Measurements from ENCODE around the gene SLC2A2. TPM values are rescaled to one million over a fixed set of nuclear protein-coding genes. Genes with fewer than 3 reads are reported as not detected.

SLC2A2 gene
- total and polyA plus RNA-seq, 4 donors, result 160 to 506 (median 321) TPM

DNA sequence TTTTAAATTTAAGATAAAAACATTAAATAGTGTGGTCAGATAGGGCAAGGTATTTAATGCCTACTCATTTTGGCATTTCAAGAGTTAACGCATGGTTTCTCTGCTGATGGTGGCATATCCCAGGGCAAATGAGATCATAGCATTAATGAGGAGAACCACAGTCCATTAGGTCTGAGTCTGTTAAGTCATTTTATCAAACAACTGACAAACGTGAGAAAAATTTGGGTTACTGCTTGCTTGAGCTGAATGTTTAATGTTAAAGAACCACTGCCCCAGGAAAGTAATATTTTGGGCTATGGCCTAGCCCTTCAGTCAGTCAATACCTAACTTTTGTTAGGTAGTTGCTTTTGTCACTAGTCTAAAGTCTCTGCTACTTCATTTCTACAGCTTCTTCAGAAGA, 37.9 kb upstream of the SLC2A2 start:
- TF ChIP-seq, protein P1, sequence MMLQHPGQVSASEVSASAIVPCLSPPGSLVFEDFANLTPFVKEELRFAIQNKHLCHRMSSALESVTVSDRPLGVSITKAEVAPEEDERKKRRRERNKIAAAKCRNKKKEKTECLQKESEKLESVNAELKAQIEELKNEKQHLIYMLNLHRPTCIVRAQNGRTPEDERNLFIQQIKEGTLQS (IDR thresholded peaks at IDR 0.05), result no peak
- TF ChIP-seq, protein P2, sequence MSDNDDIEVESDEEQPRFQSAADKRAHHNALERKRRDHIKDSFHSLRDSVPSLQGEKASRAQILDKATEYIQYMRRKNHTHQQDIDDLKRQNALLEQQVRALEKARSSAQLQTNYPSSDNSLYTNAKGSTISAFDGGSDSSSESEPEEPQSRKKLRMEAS (IDR thresholded peaks at IDR 0.05), result no peak
- TF ChIP-seq TAF1 (conservative IDR thresholded peaks at IDR 0.05), result no peak
- TF ChIP-seq FOXA2 (IDR thresholded peaks at IDR 0.05), result no peak
- no peak overlapping the region for H3K9ac ChIP-seq (ENCODE audit: low read depth in 1 of 2, low read length in 2 of 2)
- WGBS, result 88% methylated on average over 2 of the region's 2 CpGs
- peaks cover 1 to 5% (median 4%) of the 10 kb centered on the region in 4 donors for H3K4me1 ChIP-seq (ENCODE audit: control insufficient read depth in 4 of 4, insufficient read depth in 4 of 4, low read length in 3 of 4)
- no peaks in the 10 kb centered on the region for H3K27me3 ChIP-seq (ENCODE audit: control insufficient read depth in 4 of 4, insufficient read depth in 4 of 4, low read length in 3 of 4)
- H3K4me3 ChIP-seq (ENCODE audit: low read depth in 1 of 3, low read length in 3 of 3), result no peak overlapping the region
- H3K27ac ChIP-seq (ENCODE audit: low read depth in 1 of 2, low read length in 2 of 2), result no peak overlapping the region
- no peaks in the 10 kb centered on the region for H3K9me3 ChIP-seq (ENCODE audit: control insufficient read depth in 4 of 4, low read length in 3 of 4)
- DNase-seq (ENCODE audit: low spot score), result no peak
- no peaks in the 10 kb centered on the region for H3K36me3 ChIP-seq (ENCODE audit: control insufficient read depth in 4 of 4, insufficient read depth in 3 of 4, low read depth in 1 of 4, low read length in 3 of 4)

DNA sequence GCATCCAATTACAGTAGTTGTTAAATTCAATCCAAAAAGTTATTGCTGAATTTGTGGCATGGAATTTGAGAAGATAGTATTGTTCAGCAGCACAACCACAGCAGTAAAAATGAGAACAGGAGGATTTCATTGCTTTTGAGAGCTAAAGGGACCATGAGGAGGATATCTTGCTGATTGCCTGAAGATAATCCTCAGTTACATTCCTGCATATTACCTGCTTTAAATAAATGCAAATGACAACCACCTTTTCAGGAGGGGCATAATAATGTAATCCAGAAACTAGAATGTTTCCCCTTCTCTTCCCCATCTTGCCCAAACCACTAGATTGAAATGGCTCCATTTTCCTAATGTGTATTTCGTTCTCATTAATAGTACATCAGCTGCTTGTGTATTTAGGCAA, 35.2 kb upstream of the SLC2A2 start:
- Histone ChIP-seq H3K36me3 (ENCODE audit: control insufficient read depth in 4 of 4, insufficient read depth in 3 of 4, low read depth in 1 of 4, low read length in 3 of 4) (no peaks in the 10 kb centered on the region), H3K9ac (ENCODE audit: low read depth in 1 of 2, low read length in 2 of 2) (no peak overlapping the region), H3K4me1 (ENCODE audit: control insufficient read depth in 4 of 4, insufficient read depth in 4 of 4, low read length in 3 of 4) (peaks cover 1 to 13% (median 6%) of the 10 kb centered on the region in 4 donors), H3K9me3 (ENCODE audit: control insufficient read depth in 4 of 4, low read length in 3 of 4) (no peaks in the 10 kb centered on the region), H3K27me3 (ENCODE audit: control insufficient read depth in 4 of 4, insufficient read depth in 4 of 4, low read length in 3 of 4) (no peaks in the 10 kb centered on the region), H3K27ac (ENCODE audit: low read depth in 1 of 2, low read length in 2 of 2) (no peak overlapping the region), H3K4me3 (ENCODE audit: low read depth in 1 of 3, low read length in 3 of 3) (no peak overlapping the region)
- DNase-seq (ENCODE audit: low spot score), result no peak
- TF ChIP-seq YY1 (IDR thresholded peaks at IDR 0.05) (no peak), HNF4A (conservative IDR thresholded peaks at IDR 0.05) (no peak), FOXA1 (IDR thresholded peaks at IDR 0.05) (no peak), FOXA2 (IDR thresholded peaks at IDR 0.05) (no peak), EGR1 (IDR thresholded peaks at IDR 0.05; ENCODE audit: low read depth in 2 of 2) (no peak), NR2F2 (IDR thresholded peaks at IDR 0.05) (no peak), GABPA (IDR thresholded peaks at IDR 0.05 in 1 of 2, conservative IDR thresholded peaks at IDR 0.05 in 1 of 2) (no peak)
- TF ChIP-seq, protein P3, sequence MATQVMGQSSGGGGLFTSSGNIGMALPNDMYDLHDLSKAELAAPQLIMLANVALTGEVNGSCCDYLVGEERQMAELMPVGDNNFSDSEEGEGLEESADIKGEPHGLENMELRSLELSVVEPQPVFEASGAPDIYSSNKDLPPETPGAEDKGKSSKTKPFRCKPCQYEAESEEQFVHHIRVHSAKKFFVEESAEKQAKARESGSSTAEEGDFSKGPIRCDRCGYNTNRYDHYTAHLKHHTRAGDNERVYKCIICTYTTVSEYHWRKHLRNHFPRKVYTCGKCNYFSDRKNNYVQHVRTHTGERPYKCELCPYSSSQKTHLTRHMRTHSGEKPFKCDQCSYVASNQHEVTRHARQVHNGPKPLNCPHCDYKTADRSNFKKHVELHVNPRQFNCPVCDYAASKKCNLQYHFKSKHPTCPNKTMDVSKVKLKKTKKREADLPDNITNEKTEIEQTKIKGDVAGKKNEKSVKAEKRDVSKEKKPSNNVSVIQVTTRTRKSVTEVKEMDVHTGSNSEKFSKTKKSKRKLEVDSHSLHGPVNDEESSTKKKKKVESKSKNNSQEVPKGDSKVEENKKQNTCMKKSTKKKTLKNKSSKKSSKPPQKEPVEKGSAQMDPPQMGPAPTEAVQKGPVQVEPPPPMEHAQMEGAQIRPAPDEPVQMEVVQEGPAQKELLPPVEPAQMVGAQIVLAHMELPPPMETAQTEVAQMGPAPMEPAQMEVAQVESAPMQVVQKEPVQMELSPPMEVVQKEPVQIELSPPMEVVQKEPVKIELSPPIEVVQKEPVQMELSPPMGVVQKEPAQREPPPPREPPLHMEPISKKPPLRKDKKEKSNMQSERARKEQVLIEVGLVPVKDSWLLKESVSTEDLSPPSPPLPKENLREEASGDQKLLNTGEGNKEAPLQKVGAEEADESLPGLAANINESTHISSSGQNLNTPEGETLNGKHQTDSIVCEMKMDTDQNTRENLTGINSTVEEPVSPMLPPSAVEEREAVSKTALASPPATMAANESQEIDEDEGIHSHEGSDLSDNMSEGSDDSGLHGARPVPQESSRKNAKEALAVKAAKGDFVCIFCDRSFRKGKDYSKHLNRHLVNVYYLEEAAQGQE (IDR thresholded peaks at IDR 0.05), result no peak
- WGBS, result 98% methylated on average over 1 of the region's 1 CpG

DNA sequence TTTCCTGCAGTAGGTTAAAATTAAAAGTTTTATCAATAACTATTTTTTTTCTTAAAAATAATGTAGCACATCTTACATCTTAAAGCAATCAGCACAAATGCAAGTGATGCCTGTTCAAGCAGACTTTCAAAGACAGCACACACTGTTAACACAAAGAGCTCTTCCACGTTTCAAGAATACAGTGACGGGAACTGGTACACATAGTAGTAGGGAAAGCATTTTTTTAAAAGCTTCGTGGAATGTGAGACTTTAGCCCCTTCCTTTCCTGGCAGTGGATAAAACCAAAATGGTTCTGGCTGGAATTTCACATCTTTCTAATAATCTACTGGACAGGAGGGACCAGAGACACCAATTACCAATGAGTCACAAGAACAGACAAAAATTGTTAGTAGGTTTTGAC, 33.5 kb upstream of the SLC2A2 start:
- H3K36me3 ChIP-seq (ENCODE audit: control insufficient read depth in 4 of 4, insufficient read depth in 3 of 4, low read depth in 1 of 4, low read length in 3 of 4), result no peaks in the 10 kb centered on the region
- no peaks in the 10 kb centered on the region for H3K9me3 ChIP-seq (ENCODE audit: control insufficient read depth in 4 of 4, low read length in 3 of 4)
- no peaks in the 10 kb centered on the region for H3K27me3 ChIP-seq (ENCODE audit: control insufficient read depth in 4 of 4, insufficient read depth in 4 of 4, low read length in 3 of 4)
- H3K27ac ChIP-seq (ENCODE audit: low read depth in 1 of 2, low read length in 2 of 2), result no peak overlapping the region
- H3K9ac ChIP-seq (ENCODE audit: low read depth in 1 of 2, low read length in 2 of 2), result no peak overlapping the region
- WGBS, result 54% methylated on average over 3 of the region's 3 CpGs
- no peak for DNase-seq (ENCODE audit: low spot score)
- peaks cover 1 to 13% (median 6%) of the 10 kb centered on the region in 4 donors for H3K4me1 ChIP-seq (ENCODE audit: control insufficient read depth in 4 of 4, insufficient read depth in 4 of 4, low read length in 3 of 4)
- no peak overlapping the region for H3K4me3 ChIP-seq (ENCODE audit: low read depth in 1 of 3, low read length in 3 of 3)
- TF ChIP-seq HNF4A (conservative IDR thresholded peaks at IDR 0.05) (peak; percentile 19 to 41), NR2F2 (IDR thresholded peaks at IDR 0.05) (no peak)

All from liver (tissue), 9 donors.